Stomach (tissue), 4 donors: ENCODE results near the gene SUSD4.

Experiments used
- CTCF ChIP-seq, 7 experiments: fragments of 450-650 bp in 4 of 7; fragments of 200-600 bp in 3 of 7; sonication (generic) in 3 of 7; IDR thresholded peaks; one replicate each; pipeline ENCODE4 v1.5.1; 2016 to 2019; ENCODE audit warnings: antibody characterized with exemption in 7 of 7, control low read depth in 2 of 7, mild to moderate bottlenecking in 1 of 7
- POLR2AphosphoS5 ChIP-seq, 3 donors: sonication (generic); formaldehyde crosslinking; IDR thresholded peaks; one replicate each; pipeline ENCODE4 v1.6.1; 2016; ENCODE audit warnings: antibody characterized with exemption in 3 of 3

- no peak for TF ChIP-seq POLR2AphosphoS5 (IDR thresholded peaks at IDR 0.05)
- no peak for TF ChIP-seq CTCF (IDR thresholded peaks at IDR 0.05)
Observed at GRCh38 chr1:223364685-223365382, 858 bp upstream of the SUSD4 start.
